IPS-15b (cell line): ENCODE data around the gene CAT.

Source experiments
- H3K27me3 ChIP-seq: one replicate; pipeline ENCODE4 v1.6.1; 2013; ENCODE audit warnings: low read length; ENCODE audit not compliant: control insufficient read depth, insufficient read depth
- H3K36me3 ChIP-seq: one replicate; pipeline ENCODE4 v1.6.1; 2013; ENCODE audit warnings: low read length; ENCODE audit not compliant: control insufficient read depth, insufficient read depth
- H3K4me1 ChIP-seq: one replicate; pipeline ENCODE4 v1.6.1; 2013; ENCODE audit warnings: mild to moderate bottlenecking, low read length; ENCODE audit not compliant: control insufficient read depth, insufficient read depth
- H3K4me3 ChIP-seq: one replicate; pipeline ENCODE4 v1.5.1; 2013; ENCODE audit warnings: low read depth, low read length
- H3K9ac ChIP-seq: one replicate; pipeline ENCODE4 v1.6.1; 2013; ENCODE audit warnings: low read depth, mild to moderate bottlenecking, low read length
- H3K9me3 ChIP-seq: one replicate; pipeline ENCODE4 v1.6.1; 2013; ENCODE audit warnings: mild to moderate bottlenecking, low read length; ENCODE audit not compliant: control insufficient read depth, insufficient read depth

Gene CAT

DNA sequence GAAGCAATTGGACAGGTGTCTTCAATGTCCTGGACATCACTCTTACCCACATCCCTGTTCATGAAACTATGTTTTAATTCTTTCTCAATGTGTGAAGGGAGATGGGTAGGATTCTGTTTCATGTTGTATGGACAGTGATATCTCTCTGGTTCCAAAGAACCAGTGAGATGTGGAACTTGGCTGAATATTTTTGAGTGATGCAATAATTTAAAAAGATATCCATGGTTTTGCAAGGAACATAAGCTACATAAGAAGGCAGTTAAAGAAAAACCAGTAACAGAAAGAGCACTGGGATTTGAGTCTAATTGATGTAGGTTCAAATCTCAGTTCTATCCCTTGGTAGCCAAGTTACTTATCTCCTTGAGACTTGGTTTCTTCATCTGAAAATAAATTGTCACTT is 82.5 kb downstream of the CAT start:
- Histone ChIP-seq H3K9me3 (no peaks in the 10 kb centered on the region), H3K9ac (no peak overlapping the region), H3K36me3 (no peaks in the 10 kb centered on the region)

More for the DNA sequence above, 82.5 kb downstream of the CAT start:
- Histone ChIP-seq H3K4me1 (no peaks in the 10 kb centered on the region), H3K27me3 (no peaks in the 10 kb centered on the region), H3K4me3 (no peak overlapping the region)
